HepG2 (cell line): Measurements from ENCODE around the gene SAPCD2. TPM values are rescaled to one million over a fixed set of nuclear protein-coding genes. Genes with fewer than 3 reads are reported as not detected.

Experiments
- ATAC-seq: fragments of 200-7000 bp; cut with Tn5 transposase; 3 replicates; pipeline ENCODE4 v1.9.1; 2020; ENCODE audit warnings: mild to moderate bottlenecking, moderate library complexity
- BruUV-seq: library from RNA; stranded (reverse); fragments of 400-500 nt; replicated peaks from 2 replicates; lab custom pipeline; 2021; lab: Mats Ljungman, UMichigan
- CTCF ChIA-PET: fragments of 300-600 bp; formaldehyde crosslinking; extraction: SDS; loops from one replicate; lab custom pipeline; 2021; ENCODE audit warnings: low total read pairs, inconsistent platforms, low intra/inter-chr PET ratio; lab: Yijun Ruan, JAX
- POLR2A ChIA-PET: fragments of 350-600 bp; sonication (Branson Sonifier 250); formaldehyde crosslinking; loops from one replicate; lab custom pipeline; 2020; ENCODE audit warnings: antibody characterized with exemption, inconsistent platforms; lab: Yijun Ruan, JAX
- DNase-seq: peaks from one replicate; pipeline ENCODE4 v3.0.0-alpha.2; 2015; ENCODE audit warnings: low spot score
- FAIRE-seq: peaks from 3 replicates; lab custom pipeline; 2011; peaks lifted over from hg19 to GRCh38; lab: Jason Lieb, UNC
- H2AFZ ChIP-seq: one replicate; pipeline ENCODE4 v1.6.1; 2011; ENCODE audit warnings: low read length, inconsistent platforms
- H3K27ac ChIP-seq: fragments of 300-600 bp; 3 replicates; pipeline ENCODE4 v1.8.0; 2011; ENCODE audit warnings: mixed run types, mild to moderate bottlenecking, mixed read lengths, low read length, inconsistent platforms; ENCODE audit not compliant: insufficient read depth; ENCODE audit errors: extremely low read length
- H3K27me3 ChIP-seq, 2 experiments: fragments of 200-600 bp in 1 of 2; 2 replicates in 1 of 2; 3 replicates in 1 of 2; pipeline versions ENCODE4 v1.6.0 to v1.8.0; 2011; ENCODE audit warnings: low read length in 2 of 2, mild to moderate bottlenecking in 2 of 2, moderate library complexity in 2 of 2, inconsistent platforms in 1 of 2; ENCODE audit not compliant: insufficient read depth in 2 of 2, control insufficient read depth in 1 of 2
- H3K36me3 ChIP-seq, 2 experiments: fragments of 200-600 bp in 1 of 2; replicated peaks in 1 of 2; 2 replicates in 1 of 2; 3 replicates in 1 of 2; pipeline versions ENCODE4 v1.5.1 to v1.8.0; 2011; ENCODE audit warnings: low read length in 2 of 2, inconsistent platforms in 1 of 2; ENCODE audit not compliant: insufficient read depth in 2 of 2, control insufficient read depth in 1 of 2
- H3K4me1 ChIP-seq: 2 replicates; pipeline ENCODE4 v1.5.1; 2012; ENCODE audit warnings: low read length, inconsistent platforms; ENCODE audit not compliant: insufficient read depth
- H3K4me2 ChIP-seq: 2 replicates; pipeline ENCODE4 v1.6.0; 2011; ENCODE audit warnings: low read depth, low read length, inconsistent platforms
- H3K4me3 ChIP-seq, 3 experiments: fragments of 200-600 bp in 1 of 3; sonication (generic), shearing (Covaris generic) in 1 of 3; replicated peaks in 1 of 3; 2 replicates each; pipeline ENCODE4 v1.5.1; 2011 to 2016; ENCODE audit warnings: low read length in 3 of 3, inconsistent platforms in 2 of 3, low read depth in 2 of 3, mild to moderate bottlenecking in 2 of 3, control low read depth in 1 of 3, mixed read lengths in 1 of 3; ENCODE audit not compliant: insufficient read depth in 1 of 3
- H3K79me2 ChIP-seq: one replicate; pipeline ENCODE4 v1.6.1; 2011; ENCODE audit warnings: low read length, inconsistent platforms; ENCODE audit not compliant: insufficient read depth
- H3K9ac ChIP-seq: 2 replicates; pipeline ENCODE4 v1.6.0; 2011; ENCODE audit warnings: mild to moderate bottlenecking, low read depth, low read length, inconsistent platforms; ENCODE audit not compliant: insufficient read depth
- H3K9me3 ChIP-seq: 2 replicates; pipeline ENCODE4 v1.5.1; 2012; ENCODE audit warnings: mild to moderate bottlenecking, low read length
- H4K20me1 ChIP-seq: 2 replicates; pipeline ENCODE4 v1.6.0; 2011; ENCODE audit warnings: inconsistent platforms, mild to moderate bottlenecking, low read length, moderate library complexity; ENCODE audit not compliant: insufficient read depth
- ARNT2 ChIP-seq: sonication (generic); formaldehyde crosslinking; IDR thresholded peaks from 2 replicates; pipeline ENCODE4 v1.8.0; 2022; ENCODE audit warnings: mild to moderate bottlenecking, low read depth, missing genetic modification reagents, moderate library complexity
- CEBPB ChIP-seq: IDR thresholded peaks from 2 replicates; pipeline ENCODE4 v1.6.1; 2011; ENCODE audit warnings: low read depth, low read length, improper control_type of control experiment, borderline replicate concordance
- CEBPG ChIP-seq: IDR thresholded peaks from 2 replicates; pipeline ENCODE4 v1.6.1; 2016
- DPF2 ChIP-seq: sonication (generic); formaldehyde crosslinking; IDR thresholded peaks from 2 replicates; pipeline ENCODE4 v1.4.0; 2020; ENCODE audit warnings: mild to moderate bottlenecking, low read depth, missing genetic modification reagents, borderline replicate concordance
- KLF16 ChIP-seq, 2 experiments: sonication (generic) in 1 of 2; formaldehyde crosslinking in 1 of 2; IDR thresholded peaks; 2 replicates each; pipeline versions ENCODE4 v1.6.1 to v1.8.0; 2016 to 2023; ENCODE audit warnings: missing genetic modification reagents in 2 of 2, missing compliant biosample characterization in 1 of 2
- MAZ ChIP-seq, 2 experiments: sonication (generic) in 1 of 2; formaldehyde crosslinking in 1 of 2; IDR thresholded peaks; 2 replicates each; pipeline versions ENCODE4 v1.5.0 to v1.6.1; 2012 to 2020; ENCODE audit warnings: low read depth in 2 of 2, mild to moderate bottlenecking in 2 of 2, borderline replicate concordance in 1 of 2, improper control_type of control experiment in 1 of 2, low read length in 1 of 2, missing genetic modification reagents in 1 of 2, moderate library complexity in 1 of 2
- MEIS1 ChIP-seq: sonication (generic); formaldehyde crosslinking; IDR thresholded peaks from 2 replicates; pipeline ENCODE4 v1.9.0; 2021; ENCODE audit warnings: mild to moderate bottlenecking, missing genetic modification reagents, moderate library complexity, borderline replicate concordance
- PHB2 ChIP-seq: fragments of 450-650 bp; IDR thresholded peaks from 2 replicates; pipeline ENCODE4 v1.6.1; 2018; ENCODE audit not compliant: partially characterized antibody
- PPARG ChIP-seq: conservative IDR thresholded peaks from 2 replicates; pipeline ENCODE4 v1.6.1; 2016; ENCODE audit warnings: missing biosample characterization, missing genetic modification reagents
- SIX1 ChIP-seq: sonication (generic); formaldehyde crosslinking; IDR thresholded peaks from 2 replicates; pipeline ENCODE4 v1.4.0; 2020; ENCODE audit warnings: missing genetic modification reagents, borderline replicate concordance
- SMARCC2 ChIP-seq: fragments of 450-650 bp; IDR thresholded peaks from 2 replicates; pipeline ENCODE4 v1.6.1; 2017; ENCODE audit warnings: antibody characterized with exemption, mild to moderate bottlenecking
- SMYD3 ChIP-seq: sonication (generic); formaldehyde crosslinking; IDR thresholded peaks from 2 replicates; pipeline ENCODE4 v1.8.1; 2023; ENCODE audit warnings: mild to moderate bottlenecking, missing genetic modification reagents
- TBX2 ChIP-seq: sonication (generic); formaldehyde crosslinking; IDR thresholded peaks from 2 replicates; pipeline ENCODE4 v1.5.0; 2020; ENCODE audit warnings: missing genetic modification reagents, mild to moderate bottlenecking, borderline replicate concordance
- ZNF160 ChIP-seq: sonication (generic); formaldehyde crosslinking; IDR thresholded peaks from 2 replicates; pipeline ENCODE4 v1.8.0; 2022; ENCODE audit warnings: mild to moderate bottlenecking, inconsistent platforms, missing genetic modification reagents
- ZNF235 ChIP-seq: sonication (generic); formaldehyde crosslinking; IDR thresholded peaks from 2 replicates; pipeline ENCODE4 v1.8.1; 2023; ENCODE audit warnings: mild to moderate bottlenecking, missing genetic modification reagents, borderline replicate concordance
- ZNF841 ChIP-seq: sonication (generic); formaldehyde crosslinking; IDR thresholded peaks from 2 replicates; pipeline ENCODE4 v1.8.1; 2023; ENCODE audit warnings: missing genetic modification reagents, borderline replicate concordance
- ZNF878 ChIP-seq: sonication (generic); formaldehyde crosslinking; IDR thresholded peaks from 2 replicates; pipeline ENCODE4 v1.8.1; 2023; ENCODE audit warnings: mild to moderate bottlenecking, missing genetic modification reagents, moderate library complexity
- WGBS: methylation state at CpG from one replicate; pipeline ENCODE4 v1.1.6; 2017; ENCODE audit warnings: low lambda C conversion rate; 5-methylcytosine and 5-hydroxymethylcytosine counted together
- in situ Hi-C: cut with HindIII; loops from 2 replicates; pipeline ENCODE4 v1.10.0; 2017; ENCODE audit warnings: low pct_unique_long_range_greater_than_20kb; ENCODE audit not compliant: extremely low pct_ligation_motif_present
- intact Hi-C: fragments of 100-400 bp; cut with micrococcal nuclease; formaldehyde crosslinking; loops from one replicate; pipeline ENCODE4 v1.10.0; 2022; ENCODE audit not compliant: unreplicated experiment
- polyA plus RNA-seq, 8 experiments: library from polyadenylated mRNA; depleted of rRNA in 3 of 8; stranded (reverse) in 7 of 8; unstranded in 1 of 8; fragments of >200 nt; fragmentation: Illumina TruSeq in 4 of 8; extraction: Trizol in 4 of 8; gene quantifications; 2 replicates each; pipeline versions ENCODE4 v1.2.1 to v1.2.3, GENCODE V29; 2011 to 2016; ENCODE audit warnings: low read depth in 4 of 8, missing spikeins in 1 of 8, mixed read lengths in 1 of 8; ENCODE audit not compliant: insufficient read depth in 1 of 8
- total RNA-seq, 5 experiments: library from RNA; depleted of rRNA; stranded (reverse); fragments of >200 nt; fragmentation: Illumina TruSeq; extraction: Trizol; gene quantifications; 2 replicates each; pipeline ENCODE4 v1.2.3, GENCODE V29; 2016; ENCODE audit warnings: low read depth in 1 of 5
- TF ChIP-seq, protein P1 (sequence below): sonication (generic); formaldehyde crosslinking; IDR thresholded peaks from 2 replicates; pipeline ENCODE4 v1.4.0; 2020; ENCODE audit warnings: low read depth, mild to moderate bottlenecking, missing genetic modification reagents
- TF ChIP-seq, protein P2 (sequence below): sonication (generic); formaldehyde crosslinking; IDR thresholded peaks from 2 replicates; pipeline ENCODE4 v1.8.1; 2023; ENCODE audit warnings: mild to moderate bottlenecking, missing genetic modification reagents
- TF ChIP-seq, protein P3 (sequence below): sonication (generic); formaldehyde crosslinking; conservative IDR thresholded peaks from 2 replicates; pipeline ENCODE4 v1.5.0; 2020; ENCODE audit warnings: missing genetic modification reagents

The SAPCD2 gene
- total and polyA plus RNA-seq, 2 of the 13 experiments (the other 11 are each of a cell fraction or from before 2014, with no cell fraction given) = 21.9 to 42.8 TPM

DNA sequence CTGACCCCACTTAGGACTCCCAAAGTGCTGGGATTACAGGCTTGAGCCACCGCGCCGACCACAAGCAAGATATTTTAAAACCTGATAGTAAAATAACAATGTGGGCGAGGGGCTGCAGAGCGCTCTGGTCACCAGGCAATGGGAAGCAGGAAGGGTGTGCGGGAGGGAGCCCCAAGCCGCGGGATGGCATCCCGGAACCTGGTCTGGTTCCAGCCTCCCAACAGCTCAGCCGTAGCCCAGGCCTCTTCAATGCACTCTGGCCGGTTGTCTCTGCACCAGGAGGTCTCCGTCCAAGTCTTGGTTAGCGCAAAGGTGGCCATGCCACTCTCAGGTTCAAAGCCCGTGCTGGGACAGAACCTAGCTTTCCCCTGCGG lies 6.3 kb upstream of the SAPCD2 start (continued):
- TF ChIP-seq, protein P1, sequence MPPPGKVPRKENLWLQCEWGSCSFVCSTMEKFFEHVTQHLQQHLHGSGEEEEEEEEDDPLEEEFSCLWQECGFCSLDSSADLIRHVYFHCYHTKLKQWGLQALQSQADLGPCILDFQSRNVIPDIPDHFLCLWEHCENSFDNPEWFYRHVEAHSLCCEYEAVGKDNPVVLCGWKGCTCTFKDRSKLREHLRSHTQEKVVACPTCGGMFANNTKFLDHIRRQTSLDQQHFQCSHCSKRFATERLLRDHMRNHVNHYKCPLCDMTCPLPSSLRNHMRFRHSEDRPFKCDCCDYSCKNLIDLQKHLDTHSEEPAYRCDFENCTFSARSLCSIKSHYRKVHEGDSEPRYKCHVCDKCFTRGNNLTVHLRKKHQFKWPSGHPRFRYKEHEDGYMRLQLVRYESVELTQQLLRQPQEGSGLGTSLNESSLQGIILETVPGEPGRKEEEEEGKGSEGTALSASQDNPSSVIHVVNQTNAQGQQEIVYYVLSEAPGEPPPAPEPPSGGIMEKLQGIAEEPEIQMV (CRISPR knock-in tag) = no peak
- TF ChIP-seq TBX2 (CRISPR knock-in tag) = peak; percentile 48; the same call in 1 of the 2 replicates
- TF ChIP-seq MAZ (IDR thresholded peaks at IDR 0.05; ENCODE audit: borderline replicate concordance, low read depth, low read length) = no peak
- no peak for TF ChIP-seq MAZ (CRISPR knock-in tag; IDR thresholded peaks at IDR 0.05; ENCODE audit: low read depth)
- TF ChIP-seq PPARG (CRISPR knock-in tag) = no peak
- TF ChIP-seq PHB2 = no peak
- no peak for TF ChIP-seq SMARCC2
- no peak for TF ChIP-seq DPF2 (CRISPR knock-in tag)
- TF ChIP-seq ZNF878 (CRISPR knock-in tag) = no peak
- TF ChIP-seq ZNF841 = no peak
- TF ChIP-seq ARNT2 (CRISPR knock-in tag) = 0 out of 2 replicates have a peak, but pooled peaks have one; percentile 15

DNA sequence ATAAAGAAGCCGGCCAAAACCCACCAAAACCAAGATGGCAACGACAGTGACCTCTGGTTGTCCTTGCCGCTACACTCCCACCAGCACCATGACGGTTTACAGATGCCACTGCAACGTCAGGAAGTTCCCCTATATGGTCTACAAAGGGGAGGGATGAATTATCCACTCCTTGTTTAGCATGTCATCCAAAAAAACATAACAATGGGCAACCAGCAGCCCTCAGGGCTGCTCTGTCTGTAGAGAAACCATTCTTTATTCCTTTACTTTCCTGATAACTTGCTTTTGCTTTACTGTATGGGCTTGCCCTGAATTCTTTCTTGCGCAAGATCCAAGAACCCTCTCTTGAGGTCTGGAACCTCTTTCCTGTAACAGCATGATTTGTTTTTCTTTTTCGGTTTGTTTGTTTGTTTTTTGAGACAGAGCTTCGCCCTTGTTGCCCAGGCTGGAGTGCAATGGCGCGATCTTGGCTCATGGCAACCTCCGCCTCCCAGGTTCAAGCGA lies 5.0 kb upstream of the SAPCD2 start:
- Histone ChIP-seq H3K4me1 (peaks cover 52% of the 10 kb centered on the region), H3K4me3 (no peak overlapping the region), H3K79me2 (no peaks in the 10 kb centered on the region), H3K9ac (no peak overlapping the region), H3K27ac (no peak overlapping the region), H3K9me3 (no peaks in the 10 kb centered on the region), H3K27me3 (no peaks in the 10 kb centered on the region), H3K4me2 (no peak overlapping the region), H3K36me3 (peaks cover 3 to 5% of the 10 kb centered on the region in 2 experiments; a peak in 3 of 5 replicates), H4K20me1 (no peaks in the 10 kb centered on the region), H2AFZ (no peak overlapping the region)
- intact Hi-C loops = no loop called here
- BruUV-seq = no TSS peak
- ATAC-seq (no peak), FAIRE-seq (no peak), DNase-seq (no peak)
- in situ Hi-C loops = no loop called here
- ChIA-PET POLR2A (interaction anchor here (2.9 kb wide), 1 partner anchor 11 kb away, joined by 30 read pairs; the partner anchor contains the start of gene MAN1B1), CTCF (no interaction called here)
- WGBS = 73% methylated on average over 12 of the region's 12 CpGs
- TF ChIP-seq ZNF235 (CRISPR knock-in tag) = no peak
- TF ChIP-seq, protein P2, sequence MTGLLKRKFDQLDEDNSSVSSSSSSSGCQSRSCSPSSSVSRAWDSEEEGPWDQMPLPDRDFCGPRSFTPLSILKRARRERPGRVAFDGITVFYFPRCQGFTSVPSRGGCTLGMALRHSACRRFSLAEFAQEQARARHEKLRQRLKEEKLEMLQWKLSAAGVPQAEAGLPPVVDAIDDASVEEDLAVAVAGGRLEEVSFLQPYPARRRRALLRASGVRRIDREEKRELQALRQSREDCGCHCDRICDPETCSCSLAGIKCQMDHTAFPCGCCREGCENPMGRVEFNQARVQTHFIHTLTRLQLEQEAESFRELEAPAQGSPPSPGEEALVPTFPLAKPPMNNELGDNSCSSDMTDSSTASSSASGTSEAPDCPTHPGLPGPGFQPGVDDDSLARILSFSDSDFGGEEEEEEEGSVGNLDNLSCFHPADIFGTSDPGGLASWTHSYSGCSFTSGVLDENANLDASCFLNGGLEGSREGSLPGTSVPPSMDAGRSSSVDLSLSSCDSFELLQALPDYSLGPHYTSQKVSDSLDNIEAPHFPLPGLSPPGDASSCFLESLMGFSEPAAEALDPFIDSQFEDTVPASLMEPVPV (CRISPR knock-in tag) = no peak
- no peak for TF ChIP-seq MEIS1
- TF ChIP-seq CEBPB = peak; percentile 71; the same call in 1 of the 2 replicates
- no peak for TF ChIP-seq SMYD3 (CRISPR knock-in tag)
- TF ChIP-seq CEBPG (CRISPR knock-in tag) = 0 out of 2 replicates have a peak, but pooled peaks have one; percentile 7
- TF ChIP-seq, protein P3, sequence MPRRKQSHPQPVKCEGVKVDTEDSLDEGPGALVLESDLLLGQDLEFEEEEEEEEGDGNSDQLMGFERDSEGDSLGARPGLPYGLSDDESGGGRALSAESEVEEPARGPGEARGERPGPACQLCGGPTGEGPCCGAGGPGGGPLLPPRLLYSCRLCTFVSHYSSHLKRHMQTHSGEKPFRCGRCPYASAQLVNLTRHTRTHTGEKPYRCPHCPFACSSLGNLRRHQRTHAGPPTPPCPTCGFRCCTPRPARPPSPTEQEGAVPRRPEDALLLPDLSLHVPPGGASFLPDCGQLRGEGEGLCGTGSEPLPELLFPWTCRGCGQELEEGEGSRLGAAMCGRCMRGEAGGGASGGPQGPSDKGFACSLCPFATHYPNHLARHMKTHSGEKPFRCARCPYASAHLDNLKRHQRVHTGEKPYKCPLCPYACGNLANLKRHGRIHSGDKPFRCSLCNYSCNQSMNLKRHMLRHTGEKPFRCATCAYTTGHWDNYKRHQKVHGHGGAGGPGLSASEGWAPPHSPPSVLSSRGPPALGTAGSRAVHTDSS (CRISPR knock-in tag) = no peak
- no peak for TF ChIP-seq SIX1 (CRISPR knock-in tag)
- no peak for TF ChIP-seq KLF16 (CRISPR knock-in tag; IDR thresholded peaks at IDR 0.05)
- no peak for TF ChIP-seq ZNF160 (CRISPR knock-in tag)
